Muscle of arm (tissue), 12 donors: ENCODE results near the gene VSIG1. TPM values are rescaled to one million over a fixed set of nuclear protein-coding genes. Genes with fewer than 3 reads are reported as not detected.

Experiments
- polyA plus RNA-seq, 12 donors: library from polyadenylated mRNA; unstranded; fragments of 120-200 nt; gene quantifications; one replicate each; pipeline ENCODE4 v1.2.1, GENCODE V29; 2013; ENCODE audit not compliant: insufficient read length in 12 of 12

Gene VSIG1
- polyA plus RNA-seq, 12 donors, result 0.15 to 1.7 (median 0.31) TPM; not detected in 4

Other genes with a start within 250 kb of the VSIG1 start
- gene MID2, start 219.2 kb upstream of the VSIG1 start, polyA plus RNA-seq, result 10 to 100 TPM in 1 of 12 donors, 1 to 10 TPM in 10, not detected in 1; 6.3 to 12.7 (median 8.9) TPM
- not detected for gene TEX13B, start 62.7 kb upstream of the VSIG1 start, polyA plus RNA-seq
- 10 to 100 TPM in 11 of 12 donors, not detected in 1; 38.1 to 68.1 (median 54.1) TPM for gene PSMD10, start 46.5 kb downstream of the VSIG1 start, polyA plus RNA-seq
- 10 to 100 TPM in 11 of 12 donors, not detected in 1; 15.5 to 33.1 (median 25.3) TPM for gene ATG4A, start 46.7 kb downstream of the VSIG1 start, polyA plus RNA-seq